A673 (cell line): ENCODE results near the gene EPC1.

Experiments
- EZH2 ChIP-seq: fragments of 200-600 bp; sonication (generic); IDR thresholded peaks from 2 replicates; pipeline ENCODE4 v1.6.1; 2017; ENCODE audit warnings: borderline replicate concordance, low read depth, mild to moderate bottlenecking, mixed read lengths, antibody characterized with exemption, low read length; ENCODE audit not compliant: poor library complexity, severe bottlenecking
- TF ChIP-seq, protein P1 (sequence below): fragments of 300-800, 200-600 bp; sonication (generic); conservative IDR thresholded peaks from 2 replicates; pipeline ENCODE4 v1.5.1; 2017; ENCODE audit warnings: low read depth, mild to moderate bottlenecking, antibody characterized with exemption, low read length, moderate library complexity, mixed read lengths

DNA sequence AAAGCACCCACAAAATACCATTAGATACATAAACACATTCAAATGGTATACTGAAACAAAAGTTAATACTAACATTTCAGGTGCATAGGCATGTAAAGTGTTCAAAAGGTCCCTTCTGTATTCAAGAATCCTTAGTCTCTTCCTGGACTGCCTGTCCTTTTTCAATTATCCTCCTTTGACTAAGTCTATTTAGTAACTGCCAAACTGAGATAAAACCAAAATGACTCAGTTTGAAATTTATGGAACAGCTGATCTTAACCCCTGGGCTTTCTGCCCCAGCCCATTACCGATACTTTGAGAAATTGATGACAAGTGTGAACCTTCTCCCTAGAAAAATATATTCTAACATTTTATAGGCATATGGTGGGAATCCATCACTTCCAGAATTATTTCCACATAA, 5.4 kb downstream of the EPC1 start:
- TF ChIP-seq, protein P1, sequence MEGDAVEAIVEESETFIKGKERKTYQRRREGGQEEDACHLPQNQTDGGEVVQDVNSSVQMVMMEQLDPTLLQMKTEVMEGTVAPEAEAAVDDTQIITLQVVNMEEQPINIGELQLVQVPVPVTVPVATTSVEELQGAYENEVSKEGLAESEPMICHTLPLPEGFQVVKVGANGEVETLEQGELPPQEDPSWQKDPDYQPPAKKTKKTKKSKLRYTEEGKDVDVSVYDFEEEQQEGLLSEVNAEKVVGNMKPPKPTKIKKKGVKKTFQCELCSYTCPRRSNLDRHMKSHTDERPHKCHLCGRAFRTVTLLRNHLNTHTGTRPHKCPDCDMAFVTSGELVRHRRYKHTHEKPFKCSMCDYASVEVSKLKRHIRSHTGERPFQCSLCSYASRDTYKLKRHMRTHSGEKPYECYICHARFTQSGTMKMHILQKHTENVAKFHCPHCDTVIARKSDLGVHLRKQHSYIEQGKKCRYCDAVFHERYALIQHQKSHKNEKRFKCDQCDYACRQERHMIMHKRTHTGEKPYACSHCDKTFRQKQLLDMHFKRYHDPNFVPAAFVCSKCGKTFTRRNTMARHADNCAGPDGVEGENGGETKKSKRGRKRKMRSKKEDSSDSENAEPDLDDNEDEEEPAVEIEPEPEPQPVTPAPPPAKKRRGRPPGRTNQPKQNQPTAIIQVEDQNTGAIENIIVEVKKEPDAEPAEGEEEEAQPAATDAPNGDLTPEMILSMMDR, result no peak
- TF ChIP-seq EZH2, result no peak
